SIG-M5 treated with dmso at 0.1 percent for 504 hours (cell line): ENCODE measurements around the gene VASH2.
"Not testable (repeated sequence)": the region's sequence is repeated elsewhere in the genome, so short reads cannot be mapped to it uniquely, and the experiment has no call there.

Source experiments
- DNase-seq: peaks from one replicate; lab custom pipeline; 2025; ENCODE audit not compliant: unreplicated experiment; lab: John Stamatoyannopoulos, UW

The VASH2 gene

GRCh38 chr1:212950243-212951125 is at the start of gene VASH2:
TSS of gene VASH2 (plus strand) at chr1:212950541. CDS start at chr1:212951543, 1,002 bp downstream.
- peak; percentile 30 for DNase-seq

DNA sequence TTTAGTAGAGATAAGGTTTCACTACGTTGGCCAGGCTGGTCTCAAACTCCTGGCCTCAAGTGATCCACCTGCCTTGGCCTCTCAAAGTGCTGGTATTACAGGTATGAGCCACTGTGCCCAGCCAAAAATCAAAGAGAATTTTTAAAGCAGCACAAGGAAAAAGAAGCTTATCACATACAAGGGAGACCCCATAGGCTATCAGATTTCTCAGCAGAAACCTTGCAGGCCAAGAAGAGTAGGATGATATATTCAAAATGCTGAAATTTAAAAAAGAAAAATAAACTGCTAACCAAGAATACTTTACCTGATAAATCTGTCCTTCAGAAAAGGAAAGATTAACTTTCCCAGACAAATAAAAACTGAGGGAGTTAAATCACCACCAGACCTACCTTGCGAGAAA is 49.1 kb upstream of the VASH2 start:
- no peak for DNase-seq

- DNase-seq = no peak
These were observed 48.3 kb upstream of the VASH2 start for GRCh38 chr1:212902054-212902453.

DNA sequence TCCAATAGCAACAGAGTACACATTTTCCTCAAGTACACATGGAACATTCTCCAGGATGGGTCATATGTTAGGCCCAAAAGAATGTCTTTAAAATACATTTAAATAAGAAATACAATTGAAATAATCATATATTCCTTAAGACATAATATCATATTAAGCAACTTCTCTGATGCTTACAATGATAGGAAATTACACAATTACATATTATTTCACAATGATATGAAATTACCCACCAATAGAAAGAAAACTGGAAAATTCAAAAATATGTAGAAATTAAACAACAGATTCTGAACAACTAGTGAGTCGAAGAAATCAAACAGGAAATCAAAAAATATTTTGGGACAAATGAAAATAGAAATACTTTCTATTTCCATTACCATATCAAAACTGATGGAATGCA is 46.7 kb upstream of the VASH2 start:
- no peak for DNase-seq

DNA sequence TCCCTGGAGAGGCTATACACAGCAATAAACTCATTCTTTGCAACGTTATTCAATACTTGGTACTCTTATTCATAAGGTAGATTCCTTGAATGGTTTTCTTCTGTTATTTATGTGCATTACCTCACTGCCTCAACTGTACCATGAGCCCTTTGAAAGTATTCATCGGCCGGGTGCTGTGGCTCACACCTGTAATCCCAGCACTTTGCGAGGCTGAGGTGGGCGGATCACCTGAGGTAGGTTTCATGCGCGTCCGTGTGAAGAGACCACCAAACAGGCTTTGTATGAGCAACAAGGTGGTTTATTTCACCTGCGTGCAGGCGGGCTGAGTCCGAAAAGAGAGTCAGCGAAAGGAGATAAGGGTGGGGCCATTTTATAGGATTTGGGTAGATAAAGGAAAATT is 42.3 kb upstream of the VASH2 start:
- DNase-seq = not testable (repeated sequence)

DNA sequence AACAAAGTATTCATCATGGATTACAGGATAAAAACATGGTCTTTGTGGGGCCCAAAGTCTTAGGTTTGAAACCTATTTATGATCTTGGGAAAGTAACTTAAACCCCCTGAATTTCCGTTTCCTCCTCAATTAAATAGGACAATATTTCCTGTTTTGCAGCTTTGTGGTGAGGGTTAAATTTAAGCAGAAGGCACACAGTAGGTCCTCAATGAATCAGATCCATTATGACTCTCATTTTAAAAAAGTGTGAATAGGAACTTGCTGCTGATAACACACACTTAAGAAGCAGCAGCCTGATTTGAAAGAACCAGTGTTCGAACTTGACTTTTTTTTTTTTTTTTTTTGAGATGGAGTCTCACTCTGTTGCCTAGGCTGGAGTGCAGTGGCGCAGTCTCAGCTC is 41.4 kb upstream of the VASH2 start:
- no peak for DNase-seq

DNA sequence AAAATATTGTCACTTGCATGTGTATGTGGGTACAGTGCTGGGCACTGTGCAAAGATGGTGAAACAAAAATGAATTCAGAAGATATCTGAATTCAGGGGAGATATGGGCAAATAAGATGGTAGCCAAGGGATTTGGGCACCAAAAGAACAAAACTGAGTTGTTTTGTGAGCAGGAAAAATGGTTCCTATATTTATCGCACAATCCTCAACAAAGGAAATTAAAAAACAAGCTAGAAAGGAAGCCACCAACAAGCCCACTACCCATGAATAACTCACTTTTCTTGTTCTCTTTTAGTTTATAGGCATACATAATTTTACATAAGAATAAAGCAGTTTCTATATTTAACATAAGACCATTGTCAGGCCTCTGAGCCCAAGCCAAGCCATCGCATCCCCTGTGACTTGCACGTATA is 40.7 kb upstream of the VASH2 start:
- DNase-seq = no peak

- not testable (repeated sequence) for DNase-seq
These were observed 40.1 kb upstream of the VASH2 start for GRCh38 chr1:212910213-212910612.

GRCh38 chr1:212913638-212914037 is 36.7 kb upstream of the VASH2 start:
- DNase-seq = not testable (repeated sequence)

DNA sequence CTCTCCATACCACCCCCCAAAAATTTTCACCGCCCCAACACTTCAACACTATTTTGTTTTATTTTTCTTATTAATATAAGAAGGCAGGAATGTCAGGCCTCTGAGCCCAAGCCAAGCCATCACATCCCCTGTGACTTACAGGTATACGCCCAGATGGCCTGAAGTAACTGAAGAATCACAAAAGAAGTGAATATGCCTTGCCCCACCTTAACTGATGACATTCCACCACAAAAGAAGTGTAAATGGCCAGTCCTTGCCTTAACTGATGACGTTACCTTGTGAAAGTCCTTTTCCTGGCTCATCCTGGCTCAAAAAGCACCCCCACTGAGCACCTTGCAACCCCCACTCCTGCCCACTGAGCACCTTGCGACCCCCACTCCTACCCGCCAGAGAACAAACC is 36.2 kb upstream of the VASH2 start:
- not testable (repeated sequence) for DNase-seq

DNA sequence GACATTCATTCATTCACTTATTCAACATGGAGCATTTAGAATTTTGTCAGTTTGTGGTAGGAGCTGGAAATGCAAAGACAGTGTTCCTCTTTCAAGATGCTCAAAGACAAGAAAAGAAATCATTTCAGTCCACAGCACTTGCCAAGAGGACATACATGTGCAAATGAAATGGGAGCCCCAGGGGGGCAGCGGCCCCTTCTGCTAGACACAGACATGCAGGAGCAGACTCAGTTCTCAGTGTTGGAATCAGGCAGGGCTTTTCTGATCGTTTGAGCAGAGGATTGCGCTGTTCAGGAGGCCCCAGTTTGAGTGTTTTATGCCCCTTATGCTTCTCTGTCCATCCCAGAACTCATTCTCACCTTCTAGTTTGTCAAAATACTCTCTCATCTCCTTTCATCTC is 35.6 kb upstream of the VASH2 start:
- no peak for DNase-seq

GRCh38 chr1:212915245-212916091 is 34.9 kb upstream of the VASH2 start:
- no peak for DNase-seq

GRCh38 chr1:212916481-212917133 is 33.7 kb upstream of the VASH2 start:
- DNase-seq = no peak

- DNase-seq = no peak
These were observed 33.2 kb upstream of the VASH2 start for GRCh38 chr1:212917134-212917485.

- DNase-seq = no peak
These were observed 32.5 kb upstream of the VASH2 start for GRCh38 chr1:212917858-212918257.

DNA sequence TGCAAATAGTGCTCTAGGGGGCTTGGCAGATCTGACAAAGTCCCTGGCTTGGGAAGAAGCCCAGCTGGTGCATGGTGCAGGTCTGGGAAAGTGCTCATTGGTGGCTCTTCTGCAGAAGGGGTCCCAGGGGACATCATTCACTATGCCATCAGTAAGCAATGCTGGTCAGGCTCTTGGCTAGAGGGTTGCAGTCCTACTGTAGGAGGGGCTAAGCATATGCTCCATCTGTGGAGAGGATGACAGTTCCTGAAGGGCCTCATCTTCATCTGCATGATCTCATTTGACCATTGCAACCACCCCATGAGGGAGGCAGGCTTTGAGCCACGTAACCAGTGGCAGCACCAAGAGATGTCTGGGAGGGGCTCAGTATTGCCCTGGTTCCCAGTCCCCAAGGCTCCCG is 31.5 kb upstream of the VASH2 start:
- no peak for DNase-seq

- DNase-seq = no peak
These were observed 30.1 kb upstream of the VASH2 start for GRCh38 chr1:212920246-212920645.

GRCh38 chr1:212920896-212921295 is 29.4 kb upstream of the VASH2 start:
- no peak for DNase-seq

DNA sequence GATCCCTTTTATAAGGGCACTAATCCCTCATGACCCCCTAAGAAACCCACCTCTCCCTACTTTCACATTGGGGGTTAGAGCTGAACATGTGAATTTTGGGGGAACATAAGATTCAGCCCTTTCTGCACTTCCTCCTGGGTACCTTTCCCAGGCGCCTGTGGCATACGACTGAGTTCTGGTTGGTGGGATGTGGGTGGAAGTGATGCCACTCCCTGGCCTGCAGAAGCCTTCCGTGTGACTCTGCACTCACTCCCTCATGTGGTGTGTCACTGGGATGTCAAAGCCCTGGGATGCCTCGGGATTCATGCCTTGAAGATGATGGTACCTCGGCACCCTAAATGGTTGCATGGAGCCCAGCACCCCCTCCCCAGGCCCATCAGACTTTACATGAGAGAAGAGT is 28.3 kb upstream of the VASH2 start:
- DNase-seq = no peak

- DNase-seq = no peak
These were observed 24.0 kb upstream of the VASH2 start for GRCh38 chr1:212926372-212926771.
